Measurements from ENCODE around the gene CLIC4. TPM values are rescaled to one million over a fixed set of nuclear protein-coding genes. Genes with fewer than 3 reads are reported as not detected.
"Not testable (repeated sequence)": the region's sequence is repeated elsewhere in the genome, so short reads cannot be mapped to it uniquely, and the experiment has no call there.

Gene CLIC4
- total RNA-seq, 1 experiment from 2014 or later = 62.7 TPM

DNA sequence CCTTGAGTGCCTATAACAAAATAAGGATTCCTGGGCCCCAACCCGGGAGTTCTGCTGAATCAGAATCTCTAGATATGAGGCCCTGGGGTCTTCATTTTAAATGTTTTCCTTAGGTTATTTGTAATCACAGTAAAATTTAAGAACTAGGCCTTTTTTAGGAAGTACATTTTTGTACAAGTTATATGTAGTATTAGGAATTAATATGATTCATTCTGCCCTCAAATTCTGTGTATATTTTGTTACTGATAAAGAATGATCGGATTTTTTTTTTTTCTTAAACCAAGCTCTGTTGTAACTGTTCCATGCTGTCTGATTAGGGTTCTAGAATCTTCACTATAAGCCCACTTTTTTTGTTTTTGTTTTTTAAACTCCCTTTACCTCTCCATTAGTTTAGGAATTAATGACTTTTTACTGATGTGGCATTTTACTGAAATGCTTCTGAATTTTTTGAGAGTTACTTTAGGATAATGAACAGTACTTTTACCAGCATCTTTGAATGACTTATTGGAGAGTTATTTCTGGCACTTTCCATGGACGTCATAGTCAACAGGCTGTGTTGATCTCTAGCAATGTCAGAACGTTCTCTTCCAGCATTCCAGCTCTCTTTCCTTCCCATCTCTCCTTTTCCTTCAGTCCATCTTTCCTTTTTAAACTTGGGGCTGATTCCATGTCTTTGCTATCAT is 48.3 kb downstream of the CLIC4 start:
- no peaks in the 10 kb centered on the region for H3K27me3 Mint-ChIP-seq (ENCODE audit: unreplicated experiment)
- BruUV-seq (replicated peaks) = no TSS peak
- TF ChIP-seq, protein P1, sequence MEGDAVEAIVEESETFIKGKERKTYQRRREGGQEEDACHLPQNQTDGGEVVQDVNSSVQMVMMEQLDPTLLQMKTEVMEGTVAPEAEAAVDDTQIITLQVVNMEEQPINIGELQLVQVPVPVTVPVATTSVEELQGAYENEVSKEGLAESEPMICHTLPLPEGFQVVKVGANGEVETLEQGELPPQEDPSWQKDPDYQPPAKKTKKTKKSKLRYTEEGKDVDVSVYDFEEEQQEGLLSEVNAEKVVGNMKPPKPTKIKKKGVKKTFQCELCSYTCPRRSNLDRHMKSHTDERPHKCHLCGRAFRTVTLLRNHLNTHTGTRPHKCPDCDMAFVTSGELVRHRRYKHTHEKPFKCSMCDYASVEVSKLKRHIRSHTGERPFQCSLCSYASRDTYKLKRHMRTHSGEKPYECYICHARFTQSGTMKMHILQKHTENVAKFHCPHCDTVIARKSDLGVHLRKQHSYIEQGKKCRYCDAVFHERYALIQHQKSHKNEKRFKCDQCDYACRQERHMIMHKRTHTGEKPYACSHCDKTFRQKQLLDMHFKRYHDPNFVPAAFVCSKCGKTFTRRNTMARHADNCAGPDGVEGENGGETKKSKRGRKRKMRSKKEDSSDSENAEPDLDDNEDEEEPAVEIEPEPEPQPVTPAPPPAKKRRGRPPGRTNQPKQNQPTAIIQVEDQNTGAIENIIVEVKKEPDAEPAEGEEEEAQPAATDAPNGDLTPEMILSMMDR (IDR thresholded peaks at IDR 0.05; ENCODE audit: unreplicated experiment) = no peak
- intact Hi-C loops (cut with micrococcal nuclease; ENCODE audit: unreplicated experiment) = no loop called here
- no peaks in the 10 kb centered on the region for H3K36me3 Mint-ChIP-seq (ENCODE audit: insufficient read depth, unreplicated experiment)
- H3K27ac Mint-ChIP-seq (ENCODE audit: unreplicated experiment) = no peak overlapping the region
- H3K4me1 Mint-ChIP-seq (ENCODE audit: low read depth, unreplicated experiment) = peaks cover 16% of the 10 kb centered on the region
- CTCF ChIA-PET = interaction anchor here (0.8 kb wide), 1 partner anchor 41 kb away, joined by 3 read pairs; no protein-coding TSS in a partner anchor
- no peak overlapping the region for H3K4me3 Mint-ChIP-seq (ENCODE audit: low read depth, unreplicated experiment)
- DNase-seq = no peak
- H3K9me3 Mint-ChIP-seq (ENCODE audit: low read depth, unreplicated experiment) = no peaks in the 10 kb centered on the region

DNA sequence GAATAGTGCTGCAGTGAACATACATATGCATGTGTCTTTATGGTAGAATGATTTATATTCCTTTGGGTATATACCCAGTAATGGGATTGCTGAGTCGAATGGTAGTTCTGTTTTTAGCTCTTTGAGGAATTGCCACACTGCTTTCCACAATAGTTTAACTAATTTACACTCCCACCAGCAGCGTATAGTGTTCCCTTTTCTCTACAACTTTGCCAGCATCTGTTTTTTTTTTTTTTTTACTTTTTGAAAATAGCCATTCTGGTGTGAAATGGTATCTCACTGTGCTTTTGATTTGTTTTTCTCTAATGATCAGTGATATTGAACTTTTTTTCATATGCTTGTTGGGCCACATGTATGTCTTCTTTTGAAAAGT is 48.9 kb downstream of the CLIC4 start:
- H3K27ac Mint-ChIP-seq (ENCODE audit: unreplicated experiment); H3K27me3 Mint-ChIP-seq (ENCODE audit: unreplicated experiment); H3K36me3 Mint-ChIP-seq (ENCODE audit: insufficient read depth, unreplicated experiment); intact Hi-C loops (cut with micrococcal nuclease; ENCODE audit: unreplicated experiment); DNase-seq; BruUV-seq (replicated peaks); H3K9me3 Mint-ChIP-seq (ENCODE audit: low read depth, unreplicated experiment); H3K4me3 Mint-ChIP-seq (ENCODE audit: low read depth, unreplicated experiment): not testable (repeated sequence)
- H3K4me1 Mint-ChIP-seq (ENCODE audit: low read depth, unreplicated experiment) = peaks cover 16% of the 10 kb centered on the region
- CTCF ChIA-PET = interaction anchor here (0.8 kb wide), 1 partner anchor 41 kb away, joined by 3 read pairs; no protein-coding TSS in a partner anchor

DNA sequence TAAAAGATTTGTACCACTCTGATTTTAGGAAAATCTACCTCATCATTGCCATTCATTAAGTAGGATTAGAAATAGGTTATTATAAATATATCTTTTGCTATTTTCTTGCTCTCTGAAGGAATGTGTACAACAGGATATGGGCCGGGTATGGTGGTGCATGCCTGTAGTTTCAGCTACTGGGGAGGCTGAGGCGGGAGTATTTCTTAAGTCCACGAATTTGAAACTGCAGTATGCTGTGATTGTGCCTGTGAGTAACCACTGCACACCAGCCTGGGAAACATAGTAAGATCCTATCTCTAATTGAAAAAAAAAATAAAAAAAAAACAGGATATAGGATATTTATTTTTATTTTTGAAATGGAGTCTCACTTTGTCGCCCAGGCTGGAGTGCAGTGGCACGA is 50.0 kb downstream of the CLIC4 start:
- H3K27ac Mint-ChIP-seq (ENCODE audit: unreplicated experiment) = no peak overlapping the region
- BruUV-seq (replicated peaks) = no TSS peak
- no peak overlapping the region for H3K4me3 Mint-ChIP-seq (ENCODE audit: low read depth, unreplicated experiment)
- no peaks in the 10 kb centered on the region for H3K9me3 Mint-ChIP-seq (ENCODE audit: low read depth, unreplicated experiment)
- no peaks in the 10 kb centered on the region for H3K27me3 Mint-ChIP-seq (ENCODE audit: unreplicated experiment)
- no peaks in the 10 kb centered on the region for H3K36me3 Mint-ChIP-seq (ENCODE audit: insufficient read depth, unreplicated experiment)
- CTCF ChIA-PET = no interaction called here
- DNase-seq = no peak
- H3K4me1 Mint-ChIP-seq (ENCODE audit: low read depth, unreplicated experiment) = peaks cover 16% of the 10 kb centered on the region
- TF ChIP-seq, protein P1 (IDR thresholded peaks at IDR 0.05; ENCODE audit: unreplicated experiment) = no peak
- intact Hi-C loops (cut with micrococcal nuclease; ENCODE audit: unreplicated experiment) = no loop called here

DNA sequence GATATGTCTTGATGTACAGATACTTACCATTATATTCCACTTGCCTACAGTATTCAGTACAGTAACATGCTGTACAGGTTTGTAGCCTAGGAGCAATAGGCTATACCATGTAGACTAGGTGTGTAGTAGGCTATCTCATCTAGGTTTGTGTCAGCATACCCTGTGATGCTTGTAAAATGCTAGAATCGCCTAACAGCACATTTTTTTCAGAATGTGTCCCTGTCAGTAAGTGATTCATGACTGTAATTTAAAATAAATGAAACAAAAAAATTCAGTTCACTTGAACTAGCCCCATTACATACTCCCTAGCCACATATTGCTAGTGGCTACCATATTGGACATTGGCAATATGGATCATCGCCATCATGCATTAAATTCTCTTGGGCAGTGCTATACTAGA is 51.3 kb downstream of the CLIC4 start:
- intact Hi-C loops (cut with micrococcal nuclease; ENCODE audit: unreplicated experiment) = no loop called here
- Mint-ChIP-seq H3K36me3 (ENCODE audit: insufficient read depth, unreplicated experiment) (no peaks in the 10 kb centered on the region), H3K27ac (ENCODE audit: unreplicated experiment) (no peak overlapping the region), H3K9me3 (ENCODE audit: low read depth, unreplicated experiment) (no peaks in the 10 kb centered on the region), H3K4me3 (ENCODE audit: low read depth, unreplicated experiment) (no peak overlapping the region), H3K4me1 (ENCODE audit: low read depth, unreplicated experiment) (peaks cover 16% of the 10 kb centered on the region), H3K27me3 (ENCODE audit: unreplicated experiment) (no peaks in the 10 kb centered on the region)
- BruUV-seq (replicated peaks) = no TSS peak
- DNase-seq = no peak
- CTCF ChIA-PET = interaction anchor here (0.7 kb wide), 1 partner anchor 8 kb away, joined by 3 read pairs; no protein-coding TSS in a partner anchor
- TF ChIP-seq, protein P1 (IDR thresholded peaks at IDR 0.05; ENCODE audit: unreplicated experiment) = no peak

DNA sequence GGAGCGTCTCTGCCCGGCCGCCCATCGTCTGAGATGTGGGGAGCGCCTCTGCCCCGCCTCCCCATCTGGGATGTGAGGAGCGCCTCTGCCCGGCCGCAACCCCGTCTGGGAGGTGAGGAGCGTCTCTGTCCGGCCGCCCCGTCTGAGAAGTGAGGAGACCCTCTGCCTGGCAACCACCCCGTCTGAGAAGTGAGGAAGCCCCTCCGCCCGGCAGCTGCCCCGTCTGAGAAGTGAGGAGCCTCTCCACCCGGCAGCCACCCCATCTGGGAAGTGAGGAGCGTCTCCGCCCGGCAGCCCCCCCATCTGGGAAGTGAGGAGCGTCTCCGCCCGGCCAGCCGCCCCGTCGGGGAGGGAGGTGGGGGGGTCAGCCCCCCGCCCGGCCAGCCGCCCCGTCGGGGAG is 54.0 kb downstream of the CLIC4 start:
- H3K36me3 Mint-ChIP-seq (ENCODE audit: insufficient read depth, unreplicated experiment); H3K4me1 Mint-ChIP-seq (ENCODE audit: low read depth, unreplicated experiment); H3K27me3 Mint-ChIP-seq (ENCODE audit: unreplicated experiment); DNase-seq; CTCF ChIA-PET; H3K9me3 Mint-ChIP-seq (ENCODE audit: low read depth, unreplicated experiment); H3K27ac Mint-ChIP-seq (ENCODE audit: unreplicated experiment); H3K4me3 Mint-ChIP-seq (ENCODE audit: low read depth, unreplicated experiment); BruUV-seq (replicated peaks); intact Hi-C loops (cut with micrococcal nuclease; ENCODE audit: unreplicated experiment): not testable (repeated sequence)

All from Calu3 (cell line).